K562 (cell line): ENCODE results near the gene NR0B1. TPM values are rescaled to one million over a fixed set of nuclear protein-coding genes. Genes with fewer than 3 reads are reported as not detected.

ENCODE experiments used
- ATAC-seq: fragments of 200-7000 bp; cut with Tn5 transposase; 3 replicates; pipeline ENCODE4 v1.9.1; 2020; ENCODE audit warnings: moderate library complexity
- BruUV-seq: library from RNA; stranded (reverse); fragments of 400-500 nt; replicated peaks from 2 replicates; lab custom pipeline; 2021; lab: Mats Ljungman, UMichigan
- CTCF ChIA-PET: fragments of 300-600 bp; formaldehyde crosslinking; extraction: SDS; loops from one replicate; lab custom pipeline; 2021; ENCODE audit warnings: low intra/inter-chr PET ratio; lab: Yijun Ruan, JAX
- POLR2A ChIA-PET: fragments of 300-600, 350-650 bp; sonication (Branson Sonifier 250); formaldehyde crosslinking; extraction: SDS; loops from one replicate; lab custom pipeline; 2021; ENCODE audit warnings: antibody characterized with exemption, inconsistent platforms; lab: Yijun Ruan, JAX
- DNase-seq, 4 experiments: peaks; one replicate each; pipeline versions ENCODE4 v3.0.0 to v3.0.0-alpha.2; 2011 to 2018; ENCODE audit warnings: low spot score in 3 of 4, mixed read lengths in 3 of 4; ENCODE audit errors: extremely low read depth in 1 of 4
- FAIRE-seq: peaks from 2 replicates; lab custom pipeline; 2011; peaks lifted over from hg19 to GRCh38; lab: Jason Lieb, UNC
- H2AFZ ChIP-seq: 2 replicates; pipeline ENCODE4 v1.6.0; 2011; ENCODE audit warnings: low read depth, low read length, control low read depth, inconsistent platforms
- H3K27ac ChIP-seq: fragments of 200-600 bp; 3 replicates; pipeline ENCODE4 v1.8.0; 2011; ENCODE audit warnings: low read depth, mild to moderate bottlenecking, control low read depth, inconsistent platforms, low read length, moderate library complexity, mixed read lengths; ENCODE audit errors: extremely low read depth
- H3K27me3 ChIP-seq, 2 experiments: fragments of 300-600 bp in 1 of 2; 2 replicates in 1 of 2; 3 replicates in 1 of 2; pipeline versions ENCODE4 v1.6.0 to v1.8.0; 2011; ENCODE audit warnings: inconsistent platforms in 2 of 2, low read length in 2 of 2, mild to moderate bottlenecking in 1 of 2, mixed read lengths in 1 of 2, moderate library complexity in 1 of 2; ENCODE audit not compliant: control insufficient read depth in 2 of 2, insufficient read depth in 2 of 2
- H3K36me3 ChIP-seq: fragments of 300-600 bp; 3 replicates; pipeline ENCODE4 v1.8.0; 2011; ENCODE audit warnings: mild to moderate bottlenecking, low read length, inconsistent platforms; ENCODE audit not compliant: control insufficient read depth, insufficient read depth
- H3K4me1 ChIP-seq, 2 experiments: fragments of 200-600 bp in 1 of 2; replicated peaks in 1 of 2; 2 replicates in 1 of 2; 3 replicates in 1 of 2; pipeline versions ENCODE4 v1.5.1 to v1.8.0; 2011; ENCODE audit warnings: inconsistent platforms in 2 of 2, low read length in 2 of 2, mild to moderate bottlenecking in 1 of 2, mixed read lengths in 1 of 2, moderate library complexity in 1 of 2; ENCODE audit not compliant: control insufficient read depth in 2 of 2, insufficient read depth in 2 of 2
- H3K4me2 ChIP-seq: 2 replicates; pipeline ENCODE4 v1.6.1; 2011; ENCODE audit warnings: low read length, control low read depth, inconsistent platforms, mixed read lengths; ENCODE audit not compliant: insufficient read depth
- H3K4me3 ChIP-seq: fragments of 200-600 bp; sonication (generic), shearing (Covaris generic); 2 replicates; pipeline ENCODE4 v1.5.1; 2016; ENCODE audit warnings: control low read depth, inconsistent platforms
- H3K79me2 ChIP-seq: fragments of 200-600 bp; 3 replicates; pipeline ENCODE4 v1.8.0; 2011; ENCODE audit warnings: low read length, inconsistent platforms; ENCODE audit not compliant: control insufficient read depth, insufficient read depth
- H3K9ac ChIP-seq, 2 experiments: 2 replicates each; pipeline versions ENCODE4 v1.6.0 to v1.6.1; 2011; ENCODE audit warnings: low read depth in 2 of 2, low read length in 2 of 2, control low read depth in 1 of 2, inconsistent platforms in 1 of 2, mild to moderate bottlenecking in 1 of 2, mixed read lengths in 1 of 2; ENCODE audit not compliant: insufficient read depth in 1 of 2
- H3K9me1 ChIP-seq: one replicate; pipeline ENCODE4 v1.6.0; 2011; ENCODE audit warnings: inconsistent platforms, mild to moderate bottlenecking, low read length, moderate library complexity; ENCODE audit not compliant: control insufficient read depth, insufficient read depth
- H3K9me3 ChIP-seq: replicated peaks from 2 replicates; pipeline ENCODE4 v1.5.1; 2011; ENCODE audit warnings: low read depth, low read length, inconsistent platforms; ENCODE audit not compliant: control insufficient read depth, insufficient read depth
- H4K20me1 ChIP-seq: replicated peaks from 2 replicates; pipeline ENCODE4 v1.6.1; 2011; ENCODE audit warnings: low read length, inconsistent platforms, mixed read lengths; ENCODE audit not compliant: control insufficient read depth, insufficient read depth
- CEBPG ChIP-seq, 3 experiments: fragments of 200-800 bp in 1 of 3; sonication (Bioruptor generic) in 1 of 3; sonication (generic) in 1 of 3; formaldehyde crosslinking in 1 of 3; IDR thresholded peaks in 2 of 3; conservative IDR thresholded peaks in 1 of 3; 2 replicates each; pipeline versions ENCODE4 v1.6.1 to v1.8.0; 2016 to 2022; ENCODE audit warnings: missing compliant biosample characterization in 2 of 3, missing genetic modification characterization in 2 of 3, mild to moderate bottlenecking in 1 of 3, missing genetic modification reagents in 1 of 3
- E2F6 ChIP-seq, 2 experiments: IDR thresholded peaks; 2 replicates each; pipeline ENCODE4 v1.6.1; 2011; ENCODE audit warnings: borderline replicate concordance in 1 of 2, control low read depth in 1 of 2, low read depth in 1 of 2, low read length in 1 of 2, mild to moderate bottlenecking in 1 of 2, mixed read lengths in 1 of 2, moderate library complexity in 1 of 2; ENCODE audit not compliant: insufficient read depth in 1 of 2, insufficient read length in 1 of 2, poor library complexity in 1 of 2, severe bottlenecking in 1 of 2; ENCODE audit errors: extremely low read depth in 1 of 2
- KDM4B ChIP-seq, 2 experiments: fragments of 450-650 bp in 1 of 2; sonication (generic) in 1 of 2; IDR thresholded peaks; 2 replicates each; pipeline ENCODE4 v1.6.1; 2016 to 2017; ENCODE audit warnings: borderline replicate concordance in 2 of 2, antibody characterized with exemption in 1 of 2, low read depth in 1 of 2, mild to moderate bottlenecking in 1 of 2
- SP2 ChIP-seq: IDR thresholded peaks from 2 replicates; pipeline ENCODE4 v1.6.1; 2011; ENCODE audit warnings: mild to moderate bottlenecking, low read depth, low read length, moderate library complexity; ENCODE audit not compliant: poor library complexity, severe bottlenecking; ENCODE audit errors: extremely low read depth
- TCF15 ChIP-seq: fragments of 250-450 bp; sonication (Bioruptor Pico); IDR thresholded peaks from 2 replicates; pipeline ENCODE4 v1.8.0; 2022; ENCODE audit warnings: moderate library complexity, mild to moderate bottlenecking, inconsistent platforms
- THAP12 ChIP-seq: fragments of 250-450 bp; sonication (Bioruptor Pico); IDR thresholded peaks from 2 replicates; pipeline ENCODE4 v1.9.0; 2021; ENCODE audit warnings: mild to moderate bottlenecking, inconsistent platforms
- XRCC4 ChIP-seq: IDR thresholded peaks from one replicate; pipeline ENCODE4 v1.6.1; 2011; ENCODE audit not compliant: insufficient read depth, insufficient read length; ENCODE audit errors: extremely low read depth
- ZFP30 ChIP-seq: fragments of 250-450 bp; sonication (Bioruptor Pico); IDR thresholded peaks from 2 replicates; pipeline ENCODE4 v1.8.0; 2022; ENCODE audit warnings: moderate library complexity, mild to moderate bottlenecking, inconsistent platforms, borderline replicate concordance
- ZNF384 ChIP-seq: IDR thresholded peaks from 2 replicates; pipeline ENCODE4 v1.6.1; 2012; ENCODE audit warnings: low read depth, low read length, improper control_type of control experiment
- ZNF655 ChIP-seq: fragments of 250-450 bp; sonication (Bioruptor Pico); IDR thresholded peaks from 2 replicates; pipeline ENCODE4 v1.5.0; 2021
- in situ Hi-C: fragments of 300-500 bp; cut with MboI; formaldehyde crosslinking; loops from 4 replicates; pipeline ENCODE4 v1.15.0; 2018; ENCODE audit warnings: inconsistent platforms, mixed read lengths
- intact Hi-C: fragments of 100-400 bp; cut with micrococcal nuclease; formaldehyde crosslinking; loops from 2 replicates; pipeline ENCODE4 v1.14.2; 2022
- polyA plus RNA-seq, 8 experiments: library from polyadenylated mRNA; depleted of rRNA in 4 of 8; stranded (reverse) in 5 of 8; unstranded in 3 of 8; fragments of >200 nt; fragmentation: Nextera tagmentation in 2 of 8; fragmentation: Illumina TruSeq in 1 of 8; extraction: Ambion mirVana in 2 of 8; extraction: Trizol in 1 of 8; gene quantifications; 2 replicates each; pipeline versions ENCODE4 v1.2.1 to v1.2.3, GENCODE V29; 2011 to 2014; ENCODE audit warnings: inconsistent platforms in 1 of 8, missing spikeins in 1 of 8
- total RNA-seq, 7 experiments: library from RNA; depleted of rRNA in 6 of 7; stranded (reverse); fragments of >200 nt in 6 of 7; fragmentation: Illumina TruSeq in 2 of 7; extraction: Trizol in 2 of 7; gene quantifications; 2 replicates each; pipeline versions ENCODE4 v1.2.1 to v1.2.3, GENCODE V29; 2011 to 2021; ENCODE audit warnings: low replicate concordance in 1 of 7

NR0B1 gene
- total and polyA plus RNA-seq, 9 of the 15 experiments (the other 6 are each of a cell fraction or from before 2014, with no cell fraction given) = not detected

GRCh38 chrX:30283456-30284200 lies 25.6 kb downstream of the NR0B1 start (continued):
- TF ChIP-seq ZNF655 (CRISPR knock-in tag) = no peak

- no peaks in the 10 kb centered on the region for H3K79me2 ChIP-seq
- ChIA-PET CTCF (no interaction called here), POLR2A (no interaction called here)
- intact Hi-C loops = loop anchor here (5.0 kb wide), 1 partner anchor 65 kb away; the partner anchor contains the start of gene MAGEB2
- peak overlapping the region; percentile 71; the same call in 1 of the 2 replicates for H2AFZ ChIP-seq
- no peaks in the 10 kb centered on the region for H4K20me1 ChIP-seq
- in situ Hi-C loops = no loop called here
- no peak overlapping the region for H3K4me2 ChIP-seq
- no peak overlapping the region for H3K4me3 ChIP-seq
- 0 out of 4 replicates have a peak overlapping the region, but pooled peaks of 1 of the 2 experiments have one; percentile 29 for H3K9ac ChIP-seq
- no peaks in the 10 kb centered on the region for H3K9me1 ChIP-seq
- peaks cover 0 to 20% of the 10 kb centered on the region in 2 experiments; a peak in 2 of 5 replicates for H3K4me1 ChIP-seq
- ATAC-seq (no peak), DNase-seq (peak in 1 of 4 experiments; percentile 3), FAIRE-seq (no peak)
- no peaks in the 10 kb centered on the region for H3K36me3 ChIP-seq
- H3K27ac ChIP-seq = peak overlapping the region; percentile 86
- BruUV-seq = no TSS peak
- no peaks in the 10 kb centered on the region for H3K27me3 ChIP-seq
- H3K9me3 ChIP-seq = no peaks in the 10 kb centered on the region
- TF ChIP-seq ZNF384 (no peak), THAP12 (CRISPR knock-in tag) (no peak), CEBPG (CRISPR knock-in tag; IDR thresholded peaks at IDR 0.05) (no peak), CEBPG (tag; conservative IDR thresholded peaks at IDR 0.05 in 1 of 2, IDR thresholded peaks at IDR 0.05 in 1 of 2) (no peak), ZFP30 (no peak), ZNF655 (CRISPR knock-in tag) (no peak), TCF15 (CRISPR knock-in tag) (no peak), XRCC4 (no peak), SP2 (no peak), KDM4B (IDR thresholded peaks at IDR 0.05; ENCODE audit: borderline replicate concordance in 2 of 2, low read depth in 1 of 2) (no peak), E2F6 (IDR thresholded peaks at IDR 0.05; ENCODE audit: borderline replicate concordance in 1 of 2, extremely low read depth in 1 of 2, insufficient read depth in 1 of 2, insufficient read length in 1 of 2, low read depth in 1 of 2, low read length in 1 of 2, poor library complexity in 1 of 2, severe bottlenecking in 1 of 2) (no peak)
Observed at GRCh38 chrX:30282527-30282926, 26.7 kb downstream of the NR0B1 start.
